ENCODE data around the gene COL6A2.
"Not testable (repeated sequence)": the region's sequence is repeated elsewhere in the genome, so short reads cannot be mapped to it uniquely, and the experiment has no call there.

The COL6A2 gene

DNA sequence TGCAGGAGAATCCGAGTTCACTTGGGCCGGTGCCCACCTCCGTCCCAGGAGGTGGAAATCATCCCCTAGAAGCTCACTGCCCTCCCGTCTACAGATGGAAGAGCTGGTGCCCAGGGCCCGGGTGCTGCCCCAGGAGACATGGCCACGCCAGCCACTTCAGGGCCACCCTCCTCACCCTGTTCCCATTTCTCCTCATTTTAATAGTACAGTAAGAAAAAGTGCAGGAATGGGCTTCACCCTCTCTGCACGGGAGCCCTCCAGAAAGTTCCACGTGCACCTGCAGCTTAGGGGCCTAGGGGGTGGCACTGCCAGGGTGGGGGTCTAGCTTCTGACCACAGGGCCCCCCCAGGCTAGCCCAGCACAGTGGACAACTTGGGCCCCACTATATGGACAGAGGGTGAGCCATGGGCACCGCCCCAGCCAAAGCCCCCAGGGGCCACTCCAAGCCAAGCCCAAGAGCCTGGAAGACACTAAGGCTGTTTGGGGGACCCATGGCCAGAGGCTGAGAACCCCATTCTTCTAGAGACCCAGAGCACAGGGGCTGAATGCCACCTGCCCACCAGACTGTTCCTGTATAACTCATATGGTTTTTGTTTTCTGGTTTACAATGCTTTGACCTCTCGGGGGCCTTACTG is 60.9 kb downstream of the COL6A2 start:
- DNase-seq = no peak

DNA sequence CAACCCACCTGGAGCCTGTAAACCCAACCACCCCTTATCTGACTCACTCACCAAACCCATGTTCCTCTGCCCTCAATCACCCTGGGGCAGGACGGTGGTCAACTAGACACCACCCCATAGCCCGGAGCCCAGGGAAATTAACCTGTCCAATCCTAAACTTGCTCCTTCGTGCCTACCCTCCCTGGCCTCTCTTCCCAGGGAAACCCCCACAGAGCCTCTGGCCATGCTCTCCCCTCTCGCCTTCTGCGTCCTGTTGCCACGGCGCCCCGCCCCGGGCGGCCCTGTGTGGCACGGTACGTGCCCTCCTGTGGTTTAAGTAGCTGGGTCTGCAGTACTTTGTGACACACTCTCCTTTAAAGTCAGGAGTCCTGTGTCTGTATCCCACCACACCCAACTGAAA is 61.5 kb downstream of the COL6A2 start:
- no peak for DNase-seq

DNA sequence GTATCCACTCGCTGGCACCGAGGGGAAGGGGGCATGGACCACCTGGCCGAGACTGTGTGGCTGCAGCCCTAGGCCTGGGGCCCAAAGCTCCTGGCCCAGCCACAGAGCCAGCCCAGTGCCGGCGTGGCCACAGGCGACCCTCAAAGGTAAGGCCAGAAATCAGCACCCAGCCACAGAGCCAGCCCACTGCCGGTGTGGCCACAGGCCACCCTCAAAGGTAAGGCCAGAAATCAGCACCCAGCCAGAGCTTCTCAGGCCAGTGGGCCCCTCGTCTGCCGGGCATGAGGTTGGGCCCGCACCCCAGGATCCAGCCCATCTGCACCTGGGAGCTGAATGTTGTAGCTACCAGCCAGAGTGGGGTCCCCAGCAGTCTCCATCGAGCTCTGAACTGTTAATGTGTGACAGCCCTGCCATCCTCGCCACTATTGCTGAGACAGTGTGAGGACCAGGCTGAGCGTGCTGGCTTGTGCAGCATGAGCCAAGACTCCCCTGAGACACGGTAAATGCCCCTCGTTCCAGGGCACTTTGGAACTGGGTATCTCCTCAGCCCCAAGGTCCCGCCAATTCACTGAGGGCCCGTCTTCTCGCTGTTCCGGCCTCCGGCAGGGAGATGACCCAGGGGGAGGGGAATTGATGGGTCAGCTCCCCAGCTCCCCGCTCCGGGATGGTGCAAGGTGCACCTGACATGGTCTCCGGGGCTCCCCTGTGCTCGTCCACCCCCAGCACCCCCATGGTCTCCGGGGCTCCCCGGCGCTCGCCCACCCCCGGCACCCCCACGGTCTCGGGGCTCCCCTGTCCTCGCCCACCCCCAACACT is 62.1 kb downstream of the COL6A2 start:
- no peak for DNase-seq

DNA sequence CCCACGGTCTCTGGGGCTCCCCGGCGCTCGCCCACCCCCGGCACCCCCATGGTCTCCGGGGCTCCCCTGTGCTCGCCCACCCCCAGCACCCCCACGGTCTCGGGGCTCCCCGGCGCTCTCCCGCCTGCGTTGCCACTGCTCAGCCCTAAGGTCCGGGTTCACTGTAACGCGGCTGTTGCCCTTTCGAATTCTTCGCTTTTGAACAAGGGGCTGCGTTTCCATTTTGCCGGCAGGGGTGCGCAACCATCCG is 62.7 kb downstream of the COL6A2 start:
- no peak for DNase-seq

DNA sequence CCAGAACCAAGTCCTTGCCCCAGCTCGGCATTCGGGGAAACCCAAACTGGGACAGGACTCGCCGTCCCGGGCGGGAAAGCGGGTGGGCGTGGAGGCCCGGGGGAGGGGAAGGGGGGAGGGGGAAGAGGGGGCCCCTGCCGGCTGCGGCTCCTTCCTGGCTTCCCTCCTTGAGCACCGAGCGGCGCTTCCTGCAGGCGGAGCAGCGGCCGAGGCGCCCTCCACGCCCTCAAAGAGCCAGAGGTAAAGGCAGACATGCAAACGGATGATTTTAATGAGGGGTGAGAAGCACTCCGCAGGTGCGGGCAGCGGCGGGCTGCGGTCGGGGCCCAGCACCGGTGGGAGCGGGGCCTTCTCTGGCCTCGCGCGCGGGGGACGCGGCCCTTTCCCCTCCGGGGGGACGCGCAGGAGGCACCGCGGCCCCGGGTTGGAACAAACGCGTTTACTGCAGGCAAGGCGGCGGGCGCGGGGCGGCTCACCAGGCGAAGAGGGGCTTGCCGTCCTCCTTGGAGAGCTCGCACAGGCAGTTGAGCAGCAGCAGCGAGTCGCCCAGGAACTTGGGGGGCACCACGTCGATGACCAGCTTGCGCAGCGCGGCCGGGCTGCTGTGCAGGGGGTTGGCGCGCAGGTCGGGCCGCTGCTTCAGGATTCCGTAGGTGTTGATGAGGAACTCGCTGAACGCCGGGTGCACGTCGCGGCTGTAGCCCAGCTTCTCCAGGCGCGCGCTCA is 63.2 kb downstream of the COL6A2 start:
- DNase-seq = peak; percentile 10

DNA sequence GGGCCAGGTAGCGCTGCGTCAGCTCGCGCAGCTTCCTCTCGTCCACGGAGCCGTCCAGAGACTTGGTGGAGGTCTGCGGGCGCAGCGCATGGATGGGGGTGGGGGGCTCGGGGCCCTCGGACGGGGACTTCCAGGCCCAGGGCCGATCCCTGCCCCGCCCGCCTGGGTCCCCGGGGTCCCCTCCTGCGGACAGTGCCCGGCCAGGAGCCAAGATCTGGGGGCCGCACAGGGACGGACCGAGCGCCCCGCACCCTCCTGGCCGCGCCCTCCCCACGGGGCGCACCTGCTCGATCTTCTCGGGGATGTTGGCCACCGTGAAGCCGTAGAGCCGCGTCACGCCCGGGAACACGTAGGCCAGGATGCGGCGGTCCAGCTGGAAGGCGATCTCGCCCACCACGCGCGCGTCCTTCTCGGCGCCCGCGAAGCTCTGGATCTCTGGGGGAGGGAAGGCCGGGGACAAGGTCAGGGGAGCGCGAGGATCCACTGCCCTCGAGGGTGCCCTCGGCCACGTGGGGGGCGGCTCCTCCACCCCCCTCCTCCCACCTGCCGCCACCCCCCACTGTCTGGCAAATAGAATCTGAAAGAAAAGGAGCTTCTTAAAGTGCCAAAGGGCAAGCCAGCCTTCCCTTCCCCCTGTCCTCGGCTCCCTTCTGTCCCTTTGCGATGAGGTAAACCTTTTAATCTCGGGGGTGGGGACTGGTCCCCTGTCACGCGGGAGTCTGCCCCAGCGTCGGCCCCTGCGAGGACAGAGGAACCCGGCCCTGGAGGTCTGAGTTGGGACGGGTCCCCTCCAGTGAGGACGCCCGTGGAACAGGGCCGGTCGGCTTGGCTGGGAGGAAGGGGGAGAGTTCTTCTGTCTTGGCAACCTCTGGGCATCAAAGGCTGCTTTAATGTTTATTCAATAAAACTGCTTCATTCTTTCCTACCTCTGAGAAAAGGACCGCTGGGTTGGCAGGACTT is 64.0 kb downstream of the COL6A2 start:
- DNase-seq = no peak

DNA sequence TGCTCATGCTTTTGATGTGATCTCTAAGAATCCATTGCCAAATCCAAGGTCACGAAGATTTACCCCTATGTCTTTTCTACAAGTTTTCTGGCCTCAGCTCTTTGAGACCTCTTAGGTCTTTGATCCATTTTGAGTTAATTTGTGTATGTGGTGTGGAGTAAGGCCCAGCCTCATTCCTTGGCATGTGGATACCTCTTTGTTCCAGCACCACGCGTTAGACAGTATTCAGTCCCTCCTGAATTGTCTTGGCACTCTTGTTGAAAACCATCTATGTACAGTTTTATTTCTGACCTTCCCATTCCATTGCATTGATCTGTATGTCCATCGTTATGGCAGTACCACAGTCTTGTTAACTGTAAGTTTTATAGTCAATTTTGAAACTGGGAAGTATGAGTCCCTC is 65.5 kb downstream of the COL6A2 start:
- no peak for DNase-seq

DNA sequence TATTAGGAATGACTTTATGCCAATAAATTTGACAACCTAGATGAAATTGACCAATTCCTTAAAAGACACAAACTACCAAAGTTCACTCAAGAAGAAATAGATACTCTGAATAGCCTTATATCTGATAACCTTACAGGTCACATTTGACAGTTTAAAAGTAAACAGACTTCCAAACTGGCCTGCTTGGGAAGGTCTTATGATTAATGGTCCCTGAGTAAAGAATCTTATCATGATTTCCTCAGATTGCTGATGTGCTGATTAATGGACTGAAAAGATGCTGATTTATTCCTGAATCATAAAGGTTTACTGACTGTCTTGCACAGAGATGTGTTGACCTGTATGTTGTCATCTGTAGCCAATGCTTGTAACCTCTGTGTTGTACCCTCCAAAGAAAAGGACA is 67.2 kb downstream of the COL6A2 start:
- DNase-seq = no peak

DNA sequence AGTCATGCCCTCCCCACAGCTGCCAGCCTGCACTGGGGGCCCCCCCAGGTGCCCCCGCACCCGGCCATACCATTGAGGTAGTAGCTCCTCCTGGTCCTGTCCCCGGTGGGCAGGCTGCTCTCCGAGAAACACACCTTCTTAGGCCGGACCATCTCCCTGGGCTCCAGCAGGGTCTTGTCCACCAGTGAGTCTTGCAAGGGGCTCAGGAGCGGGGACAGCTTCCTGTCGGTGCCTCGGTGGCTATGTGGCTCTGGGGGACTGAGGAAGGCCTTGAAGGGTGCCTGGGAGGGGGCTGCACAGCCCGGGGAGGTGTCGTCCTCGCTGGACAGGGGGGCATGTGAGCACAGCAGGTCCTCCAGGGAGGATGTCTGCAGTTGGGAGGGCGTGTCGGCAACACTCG is 70.3 kb downstream of the COL6A2 start:
- no peak for DNase-seq

DNA sequence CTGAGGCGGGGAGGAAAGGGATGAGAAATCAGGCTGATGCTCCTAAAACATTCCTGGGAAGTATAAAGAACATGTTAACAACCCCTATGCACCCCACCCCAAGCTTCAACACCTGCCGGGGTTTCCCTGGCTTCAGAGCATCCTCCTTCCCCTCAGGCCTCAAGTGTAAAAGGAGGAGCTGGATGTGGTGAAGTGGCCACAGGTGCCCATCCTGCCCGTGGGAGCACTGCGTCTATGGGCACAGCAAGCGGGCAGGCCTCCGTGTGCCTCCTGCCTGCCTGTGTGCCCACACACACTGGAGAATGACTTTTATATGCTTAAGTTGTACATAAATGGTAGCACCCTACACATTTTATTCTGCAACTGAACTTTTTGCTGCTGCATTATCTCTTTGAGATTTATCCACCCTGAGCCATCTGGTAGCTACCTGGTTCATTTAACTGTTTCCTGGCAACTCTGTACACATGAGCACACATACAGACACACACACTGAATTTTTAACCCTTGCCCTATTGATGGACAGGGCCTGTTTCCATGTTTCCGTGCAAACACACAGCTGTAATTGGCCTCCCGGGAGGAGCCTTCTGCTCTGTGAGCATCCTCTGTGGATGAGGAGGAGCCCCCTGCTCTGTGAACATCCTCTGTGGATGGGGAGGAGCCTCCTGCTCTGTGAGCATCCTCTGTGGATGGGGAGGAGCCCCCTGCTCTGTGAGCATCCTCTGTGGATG is 70.9 kb downstream of the COL6A2 start:
- no peak for DNase-seq

DNA sequence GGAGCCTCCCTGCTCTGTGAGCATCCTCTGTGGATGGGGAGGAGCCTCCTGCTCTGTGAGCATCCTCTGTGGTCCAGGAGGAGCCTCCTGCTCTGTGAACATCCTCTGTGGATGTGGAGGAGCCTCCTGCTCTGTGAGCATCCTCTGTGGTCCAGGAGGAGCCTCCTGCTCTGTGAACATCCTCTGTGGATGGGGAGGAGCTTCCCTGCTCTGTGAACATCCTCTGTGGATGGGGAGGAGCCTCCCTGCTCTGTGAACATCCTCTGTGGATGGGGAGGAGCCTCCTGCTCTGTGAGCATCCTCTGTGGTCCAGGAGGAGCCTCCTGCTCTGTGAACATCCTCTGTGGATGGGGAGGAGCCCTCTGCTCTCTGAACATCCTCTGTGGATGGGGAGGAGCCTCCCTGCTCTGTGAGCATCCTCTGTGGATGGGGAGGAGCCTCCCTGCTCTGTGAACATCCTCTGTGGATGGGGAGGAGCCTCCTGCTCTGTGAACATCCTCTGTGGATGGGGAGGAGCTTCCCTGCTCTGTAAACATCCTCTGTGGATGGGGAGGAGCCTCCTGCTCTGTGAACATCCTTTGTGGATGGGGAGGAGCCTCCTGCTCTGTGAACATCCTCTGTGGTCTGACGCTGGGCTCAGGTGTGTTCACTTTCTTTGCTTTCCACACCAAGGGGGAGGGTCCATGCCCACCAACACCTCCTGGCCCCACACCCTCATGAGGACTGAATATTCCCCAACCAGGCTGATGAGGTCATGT is 72.7 kb downstream of the COL6A2 start:
- not testable (repeated sequence) for DNase-seq

DNA sequence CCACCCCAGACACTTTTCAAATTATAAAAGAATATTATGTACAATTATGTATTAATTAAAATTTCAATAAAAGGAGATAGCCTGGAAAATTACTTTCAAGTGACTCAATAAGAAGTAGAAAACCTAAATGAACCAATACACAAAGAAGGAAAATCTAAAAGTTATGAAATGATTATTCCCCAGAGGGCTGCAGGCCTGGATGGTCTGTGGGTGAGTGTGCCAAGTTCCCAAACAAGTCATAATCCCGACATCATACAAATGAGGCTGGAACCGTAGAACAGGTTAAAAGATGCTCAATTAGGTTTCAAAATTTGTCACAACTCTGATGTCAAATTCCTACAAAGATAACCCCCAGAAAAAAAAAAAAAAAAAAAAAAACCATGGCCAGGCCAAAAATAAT is 73.7 kb downstream of the COL6A2 start:
- DNase-seq = no peak

DNA sequence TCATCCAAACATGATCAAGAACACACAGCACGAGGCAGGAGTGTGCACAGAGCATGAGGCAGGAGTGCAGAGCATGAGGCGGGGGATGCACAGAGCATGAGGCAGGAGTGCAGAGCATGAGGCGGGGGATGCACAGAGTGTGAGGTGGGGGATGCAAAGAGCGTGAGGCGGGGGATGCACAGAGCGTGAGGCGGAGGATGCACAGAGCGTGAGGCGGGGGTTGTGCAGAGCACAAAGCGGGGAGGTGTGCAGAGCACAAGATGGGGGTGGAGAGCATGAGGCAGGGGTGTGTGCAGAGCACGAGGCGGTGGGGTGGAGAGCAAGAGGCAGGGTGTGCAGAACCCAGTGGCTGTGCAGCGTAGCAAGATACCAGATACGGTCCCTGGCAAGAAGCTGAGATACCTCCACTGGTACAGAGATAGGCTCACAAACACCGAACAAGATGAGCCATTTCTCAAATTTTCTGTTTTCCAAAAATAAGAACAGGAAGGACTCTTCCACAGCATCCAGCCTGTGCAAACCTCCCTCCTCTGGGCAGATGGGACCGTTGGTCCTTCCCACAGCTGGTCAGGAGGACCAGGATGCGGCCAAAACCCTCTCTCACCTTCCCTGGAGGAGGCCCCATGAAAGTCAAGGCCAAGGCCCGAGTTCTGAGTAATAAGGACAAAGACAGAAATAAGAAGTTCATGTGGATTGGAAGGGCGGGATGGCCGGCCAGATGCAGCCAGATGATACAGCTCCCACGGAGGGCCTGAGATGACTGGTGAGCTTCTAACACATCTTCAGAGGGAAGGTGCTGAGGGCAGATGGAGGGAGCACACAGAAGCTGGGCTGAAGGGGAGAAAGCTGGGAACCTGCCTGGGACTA is 74.3 kb downstream of the COL6A2 start:
- no peak for DNase-seq

DNA sequence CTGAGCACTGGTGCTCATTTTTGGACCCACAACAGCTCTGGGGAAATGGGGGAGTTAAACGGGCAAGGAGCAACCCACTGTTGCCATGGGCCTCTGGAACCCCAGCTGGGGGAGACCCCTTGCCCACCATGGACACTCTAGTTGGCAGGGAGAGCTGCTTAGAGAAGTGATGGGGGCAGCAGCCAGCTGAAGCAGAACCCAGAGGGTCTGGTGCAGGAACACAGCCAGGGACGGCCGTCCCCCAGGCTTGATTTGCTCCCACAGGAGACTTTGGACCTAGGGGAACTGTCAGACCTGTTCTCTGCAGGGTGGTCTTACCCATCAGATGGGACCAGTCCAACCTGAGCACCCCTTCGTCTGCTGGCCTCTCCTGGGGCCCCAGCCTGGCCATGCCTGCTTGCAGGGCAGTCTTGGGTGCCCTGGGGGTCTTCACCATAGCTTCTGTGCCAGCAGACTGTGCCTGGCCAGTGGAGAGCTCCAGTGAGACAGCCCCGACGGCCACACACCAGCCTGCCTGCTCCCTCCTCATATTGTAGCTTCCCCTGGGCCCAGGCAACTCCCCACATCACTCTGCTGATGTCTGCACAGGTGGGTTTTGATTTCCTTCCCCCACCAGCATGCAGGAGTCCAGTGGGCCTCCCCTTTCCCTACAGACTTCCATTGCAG is 75.1 kb downstream of the COL6A2 start:
- DNase-seq = no peak

DNA sequence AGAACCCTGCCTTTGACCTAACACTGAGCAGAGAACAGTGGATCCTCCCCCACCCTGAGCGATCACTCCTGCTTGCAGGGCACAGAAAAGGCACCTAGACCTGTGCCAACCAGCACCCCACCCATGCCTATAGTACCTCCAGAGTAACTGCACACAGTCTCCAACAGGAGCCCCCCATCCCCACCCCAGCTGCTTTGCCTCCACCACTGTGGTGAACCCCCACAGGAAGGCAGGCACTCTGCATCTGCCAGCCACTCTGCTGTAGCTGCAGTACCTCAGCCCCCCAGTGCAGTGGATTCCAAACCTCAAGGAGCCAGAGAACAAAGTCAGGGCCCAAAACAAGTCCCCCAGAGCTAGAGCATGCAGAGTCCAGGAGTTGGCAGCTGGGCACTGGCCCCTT is 75.7 kb downstream of the COL6A2 start:
- DNase-seq = no peak

DNA sequence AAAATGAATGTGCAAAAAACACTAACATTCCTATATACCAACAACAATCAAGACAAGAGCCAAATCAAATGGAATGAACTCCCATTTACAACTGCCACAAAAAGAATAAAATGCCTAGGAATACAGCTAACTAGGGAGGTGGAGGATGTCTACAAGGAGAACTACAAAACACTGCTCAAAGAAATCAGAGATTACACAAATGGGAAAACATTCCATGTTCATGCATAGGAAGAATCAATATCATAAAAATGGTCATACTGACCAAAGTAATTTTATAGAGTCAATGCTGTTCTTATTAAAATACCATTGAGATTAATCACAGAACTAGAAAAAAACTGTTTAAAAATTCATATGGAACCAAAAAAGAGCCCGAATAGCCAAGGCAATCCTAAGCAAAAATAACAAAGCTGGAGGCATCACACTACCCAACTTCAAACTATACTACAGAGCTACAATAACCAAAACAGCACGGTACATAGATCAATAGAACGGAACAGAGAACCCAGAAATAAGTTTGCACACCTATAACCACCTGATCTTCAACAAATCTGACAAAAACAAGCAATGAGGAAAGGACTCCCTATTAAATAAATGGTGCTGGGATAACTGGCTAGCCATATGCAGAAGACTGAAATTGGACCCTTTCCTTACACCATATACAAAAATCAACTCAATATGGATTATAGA is 78.7 kb downstream of the COL6A2 start:
- not testable (repeated sequence) for DNase-seq

DNA sequence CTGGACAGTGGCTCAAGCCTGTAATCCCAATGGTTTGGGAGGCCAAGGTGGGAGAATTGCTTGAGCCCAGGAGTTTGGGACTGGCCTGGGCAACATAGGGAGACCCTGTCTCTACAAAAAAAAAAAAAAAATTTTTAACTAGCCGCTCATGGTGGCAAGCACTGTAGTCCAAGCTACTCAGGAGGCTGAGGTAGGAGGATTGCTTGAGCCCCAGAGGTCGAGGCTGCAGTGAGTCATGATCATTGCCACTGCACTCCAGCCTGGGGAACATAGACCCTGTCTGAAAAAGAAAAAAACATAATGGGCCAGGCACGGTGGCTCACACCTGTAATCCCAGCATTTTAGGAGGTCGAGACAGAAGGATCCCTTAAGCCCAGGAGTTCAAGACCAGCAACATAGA is 81.0 kb downstream of the COL6A2 start:
- DNase-seq = no peak
